ENCODE data around the gene NMT2. TPM values are rescaled to one million over a fixed set of nuclear protein-coding genes. Genes with fewer than 3 reads are reported as not detected.

Gene NMT2
- total RNA-seq, 6 experiments from 2014 or later, result 18.1 to 34.5 (median 30.8) TPM

- TF ChIP-seq, protein P1, sequence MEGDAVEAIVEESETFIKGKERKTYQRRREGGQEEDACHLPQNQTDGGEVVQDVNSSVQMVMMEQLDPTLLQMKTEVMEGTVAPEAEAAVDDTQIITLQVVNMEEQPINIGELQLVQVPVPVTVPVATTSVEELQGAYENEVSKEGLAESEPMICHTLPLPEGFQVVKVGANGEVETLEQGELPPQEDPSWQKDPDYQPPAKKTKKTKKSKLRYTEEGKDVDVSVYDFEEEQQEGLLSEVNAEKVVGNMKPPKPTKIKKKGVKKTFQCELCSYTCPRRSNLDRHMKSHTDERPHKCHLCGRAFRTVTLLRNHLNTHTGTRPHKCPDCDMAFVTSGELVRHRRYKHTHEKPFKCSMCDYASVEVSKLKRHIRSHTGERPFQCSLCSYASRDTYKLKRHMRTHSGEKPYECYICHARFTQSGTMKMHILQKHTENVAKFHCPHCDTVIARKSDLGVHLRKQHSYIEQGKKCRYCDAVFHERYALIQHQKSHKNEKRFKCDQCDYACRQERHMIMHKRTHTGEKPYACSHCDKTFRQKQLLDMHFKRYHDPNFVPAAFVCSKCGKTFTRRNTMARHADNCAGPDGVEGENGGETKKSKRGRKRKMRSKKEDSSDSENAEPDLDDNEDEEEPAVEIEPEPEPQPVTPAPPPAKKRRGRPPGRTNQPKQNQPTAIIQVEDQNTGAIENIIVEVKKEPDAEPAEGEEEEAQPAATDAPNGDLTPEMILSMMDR (IDR thresholded peaks at IDR 0.05), result no peak
- TF ChIP-seq POLR2A (IDR thresholded peaks at IDR 0.05), result no peak
- H3K27me3 ChIP-seq, result no peaks in the 10 kb centered on the region
- 74% methylated on average over 3 of the region's 3 CpGs for WGBS (ENCODE audit: insufficient coverage, low coverage, low lambda C conversion rate, missing lambda C conversion rate)
- H3K9me3 ChIP-seq, result no peaks in the 10 kb centered on the region
- no peak for DNase-seq
- ATAC-seq, result no peak
- peaks cover 0 to 50% (median 9%) of the 10 kb centered on the region in 4 donors for H3K36me3 ChIP-seq
- intact Hi-C loops (cut with DNase I), result no loop called here
- no peak overlapping the region for H3K4me3 ChIP-seq
- H3K27ac ChIP-seq, result no peak overlapping the region
- H3K4me1 ChIP-seq, result no peaks in the 10 kb centered on the region
Measured at GRCh38 chr10:15123749-15124184, 44.7 kb downstream of the NMT2 start.

- no peak for ATAC-seq
- Histone ChIP-seq H3K27me3 (no peaks in the 10 kb centered on the region), H3K4me1 (no peaks in the 10 kb centered on the region), H3K4me3 (no peak overlapping the region), H3K27ac (no peak overlapping the region), H3K36me3 (peaks cover 0 to 50% (median 10%) of the 10 kb centered on the region in 4 donors), H3K9me3 (no peaks in the 10 kb centered on the region)
- WGBS (ENCODE audit: insufficient coverage, low coverage, low lambda C conversion rate, missing lambda C conversion rate), result 90% methylated on average over 9 of the region's 9 CpGs
- DNase-seq, result no peak
- intact Hi-C loops (cut with DNase I), result no loop called here
- TF ChIP-seq POLR2A (IDR thresholded peaks at IDR 0.05), result no peak
- TF ChIP-seq, protein P1 (IDR thresholded peaks at IDR 0.05), result no peak
Measured at GRCh38 chr10:15122477-15123030, 45.9 kb downstream of the NMT2 start.

GRCh38 chr10:15121707-15122106 lies 46.8 kb downstream of the NMT2 start:
- Histone ChIP-seq H3K36me3 (peaks cover 0 to 49% (median 10%) of the 10 kb centered on the region in 4 donors), H3K27me3 (no peaks in the 10 kb centered on the region), H3K4me1 (no peaks in the 10 kb centered on the region), H3K4me3 (no peak overlapping the region), H3K9me3 (no peaks in the 10 kb centered on the region), H3K27ac (no peak overlapping the region)
- DNase-seq (no peak), ATAC-seq (no peak)
- intact Hi-C loops (cut with DNase I), result no loop called here
- TF ChIP-seq, protein P1 (IDR thresholded peaks at IDR 0.05), result no peak
- no peak for TF ChIP-seq POLR2A (IDR thresholded peaks at IDR 0.05)
- 100% methylated on average over 1 of the region's 1 CpG for WGBS (ENCODE audit: insufficient coverage, low coverage, low lambda C conversion rate, missing lambda C conversion rate)

GRCh38 chr10:15120523-15120922 lies 48.0 kb downstream of the NMT2 start:
- 91% methylated on average over 3 of the region's 5 CpGs for WGBS (ENCODE audit: insufficient coverage, low coverage, low lambda C conversion rate, missing lambda C conversion rate)
- no peaks in the 10 kb centered on the region for H3K4me1 ChIP-seq
- no peak overlapping the region for H3K4me3 ChIP-seq
- peaks cover 0 to 42% (median 10%) of the 10 kb centered on the region in 4 donors for H3K36me3 ChIP-seq
- no peak for ATAC-seq
- H3K27me3 ChIP-seq, result no peaks in the 10 kb centered on the region
- no peak for TF ChIP-seq POLR2A (IDR thresholded peaks at IDR 0.05)
- TF ChIP-seq, protein P1 (IDR thresholded peaks at IDR 0.05), result no peak
- intact Hi-C loops (cut with DNase I), result no loop called here
- DNase-seq, result no peak
- no peak overlapping the region for H3K27ac ChIP-seq
- H3K9me3 ChIP-seq, result no peaks in the 10 kb centered on the region

All from right lobe of liver (tissue), 6 donors.